HG03520 (cell line): ENCODE data around the gene RHBDL2.
"Not testable (repeated sequence)": the region's sequence is repeated elsewhere in the genome, so short reads cannot be mapped to it uniquely, and the experiment has no call there.

Experiments
- ATAC-seq: cut with Tn5 transposase; IDR thresholded peaks from one replicate; pipeline ENCODE4 v1.9.1; 2021; ENCODE audit warnings: mild to moderate bottlenecking, moderate library complexity; ENCODE audit not compliant: unreplicated experiment

RHBDL2 gene

DNA sequence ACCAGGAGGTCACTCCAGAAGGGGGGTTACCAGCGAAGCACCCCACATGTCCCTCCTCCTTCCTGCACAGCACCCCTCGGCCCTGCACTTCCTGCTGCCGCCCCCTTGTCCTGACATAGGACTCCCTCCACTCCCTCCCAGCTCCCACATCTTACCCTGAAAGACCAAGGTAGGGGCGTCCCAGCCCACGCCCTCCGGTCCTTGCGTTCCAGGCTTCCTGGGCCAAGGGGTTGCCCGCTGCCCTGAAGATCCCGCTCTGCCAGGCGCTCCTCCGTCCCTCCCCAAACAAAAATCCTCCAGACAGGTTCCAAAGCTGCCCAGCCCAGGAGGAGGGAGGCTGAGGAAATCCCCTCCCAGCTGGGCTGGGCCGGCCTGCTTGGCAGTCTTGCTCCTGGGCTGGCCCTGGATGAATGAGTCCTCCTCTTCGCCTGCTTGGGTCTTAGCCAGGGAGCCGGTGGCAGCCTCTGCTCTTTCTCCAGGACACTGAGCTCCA, at the start of gene RHBDL2:
Gene RHBDL2 (minus strand): TSS at position 304 of the 493 bp plus-strand sequence. CDS start 22,618 bp downstream, outside the sequence.
- ATAC-seq = no peak

DNA sequence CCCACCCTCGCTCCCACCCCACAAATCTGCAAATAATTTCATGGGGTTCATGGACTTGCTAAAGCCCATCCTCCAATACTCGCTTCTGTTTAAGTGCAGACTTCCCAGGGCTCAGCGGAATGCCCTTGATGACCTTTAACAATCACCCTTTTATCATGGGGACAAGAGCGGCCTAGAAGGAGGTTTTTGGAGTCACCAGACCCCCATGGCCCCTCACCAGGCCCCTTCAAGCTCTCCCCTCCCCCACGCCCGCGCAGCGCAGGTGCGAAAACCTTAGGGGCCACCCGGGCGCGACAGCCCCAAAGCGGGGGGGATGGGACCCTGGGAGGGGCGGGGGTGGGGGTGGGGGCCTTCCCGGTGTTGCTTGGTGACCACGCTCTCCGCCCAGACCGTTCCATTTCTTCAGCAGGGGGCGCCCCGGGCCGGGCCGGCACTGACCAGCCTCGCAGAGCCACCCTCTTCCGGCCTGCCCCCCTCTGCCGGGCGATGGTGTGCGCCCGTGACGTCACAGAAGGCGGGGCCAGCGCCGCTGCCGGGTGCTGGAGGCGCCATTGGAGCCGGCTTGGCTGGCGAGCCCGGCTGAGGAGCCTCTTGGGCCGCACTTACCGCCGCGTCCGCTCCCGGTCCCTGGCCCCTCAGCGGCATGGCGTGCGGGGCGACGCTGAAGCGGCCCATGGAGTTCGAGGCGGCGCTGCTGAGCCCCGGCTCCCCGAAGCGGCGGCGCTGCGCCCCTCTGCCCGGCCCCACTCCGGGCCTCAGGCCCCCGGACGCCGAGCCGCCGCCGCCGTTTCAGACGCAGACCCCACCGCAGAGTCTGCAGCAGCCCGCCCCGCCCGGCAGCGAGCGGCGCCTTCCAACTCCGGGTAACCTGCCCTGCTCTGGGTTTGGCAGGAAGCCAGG, 49.4 kb upstream of the RHBDL2 start, which contains the start of gene AKIRIN1:
Gene AKIRIN1 (plus strand): TSS at position 539 of the 900 bp plus-strand sequence. CDS start 105 bp downstream, at position 644.
- peak; percentile 92 for ATAC-seq

DNA sequence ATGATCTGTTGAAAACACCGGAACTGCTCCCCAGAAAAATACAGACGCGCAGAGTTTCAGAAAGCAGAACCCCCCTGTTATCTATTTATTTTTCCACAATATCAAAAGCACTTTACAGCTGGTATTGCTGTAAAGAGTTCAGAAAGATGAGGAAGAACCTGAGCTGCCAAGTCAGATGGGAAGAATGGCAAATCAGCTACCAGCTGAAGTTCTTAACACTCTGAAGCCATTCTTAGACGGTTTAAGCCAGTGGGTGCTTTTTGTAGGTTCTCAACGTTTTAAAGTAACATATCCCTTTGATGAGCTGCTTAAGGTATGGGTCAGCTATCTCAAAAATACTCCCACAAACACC, 48.7 kb upstream of the RHBDL2 start:
- no peak for ATAC-seq

DNA sequence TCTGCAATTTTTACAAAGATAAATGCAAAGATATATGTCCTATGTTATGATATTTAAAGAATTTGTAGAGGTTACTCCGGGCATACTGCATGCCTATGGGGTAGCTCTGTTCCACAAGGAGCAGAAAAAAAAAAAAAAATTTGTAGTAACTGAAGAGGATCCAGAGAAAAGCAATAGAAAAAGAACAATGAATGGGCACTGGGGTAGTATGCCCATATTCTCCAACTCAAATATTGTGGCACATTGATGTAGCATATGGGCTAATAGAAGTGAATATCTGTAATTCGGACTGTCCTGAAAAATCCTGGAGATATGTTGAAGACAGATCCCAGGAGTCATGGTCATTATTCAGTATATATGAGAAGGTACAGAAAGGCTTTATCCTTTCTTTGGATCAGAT, 48.3 kb upstream of the RHBDL2 start:
- ATAC-seq = no peak

DNA sequence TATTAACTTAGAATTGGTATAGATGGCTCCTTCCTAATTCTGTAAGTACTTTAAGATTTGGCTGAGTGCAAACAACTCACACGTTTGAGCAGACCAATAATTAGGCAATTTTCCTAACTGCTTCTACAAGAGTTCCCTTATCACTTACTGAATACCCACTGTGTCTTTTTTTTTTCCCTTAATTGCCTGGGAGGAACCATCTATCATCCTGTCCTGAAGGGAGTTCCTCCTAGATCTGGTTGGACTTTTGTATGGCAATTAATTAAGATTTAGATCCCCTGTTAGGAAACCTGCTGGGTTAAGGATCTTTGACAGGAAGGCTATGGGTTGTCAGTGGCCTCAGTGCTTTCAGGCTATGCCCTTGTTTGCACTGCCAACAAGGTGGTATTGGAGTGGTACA, 37.8 kb upstream of the RHBDL2 start:
- ATAC-seq = not testable (repeated sequence)

GRCh38 chr1:38978245-38978542, 36.6 kb upstream of the RHBDL2 start:
- ATAC-seq = not testable (repeated sequence)

GRCh38 chr1:38977399-38978244, 36.0 kb upstream of the RHBDL2 start:
- ATAC-seq = not testable (repeated sequence)

DNA sequence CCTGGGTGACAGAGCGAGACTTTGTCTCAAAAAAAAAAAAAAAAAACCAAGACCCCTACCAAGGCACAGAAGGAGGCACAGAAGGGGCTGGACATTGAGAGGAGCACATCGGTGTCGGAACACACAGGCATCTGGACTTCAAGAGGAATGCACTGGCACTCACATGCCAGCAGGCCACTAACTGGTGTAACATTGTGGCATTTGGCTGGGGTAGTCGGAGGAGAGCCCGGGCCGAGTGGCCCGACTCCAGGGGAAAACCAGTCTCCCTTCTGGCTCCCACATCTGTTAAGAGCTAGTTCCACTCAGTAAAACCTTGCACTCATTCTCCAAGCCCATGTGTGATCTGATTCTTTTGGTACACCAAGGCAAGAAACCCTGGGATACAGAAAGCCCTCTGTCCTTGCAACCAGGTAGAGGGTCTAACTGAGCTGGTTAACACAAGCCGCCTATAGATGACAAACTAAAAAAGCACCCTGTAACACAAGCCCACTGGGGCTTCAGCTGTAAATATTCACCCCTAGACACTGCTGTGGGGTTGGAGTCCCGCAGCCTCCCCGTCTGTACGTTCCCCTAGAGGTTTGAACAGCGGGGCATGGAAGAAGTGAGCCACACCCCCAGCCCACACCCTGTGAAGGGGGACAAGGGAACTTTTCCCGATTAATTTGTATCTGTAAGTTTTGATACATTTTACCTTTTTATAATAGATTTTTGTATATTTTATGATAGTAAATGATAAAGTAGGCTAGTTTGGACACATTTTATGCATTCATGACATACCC, 32.2 kb upstream of the RHBDL2 start:
- ATAC-seq = no peak

DNA sequence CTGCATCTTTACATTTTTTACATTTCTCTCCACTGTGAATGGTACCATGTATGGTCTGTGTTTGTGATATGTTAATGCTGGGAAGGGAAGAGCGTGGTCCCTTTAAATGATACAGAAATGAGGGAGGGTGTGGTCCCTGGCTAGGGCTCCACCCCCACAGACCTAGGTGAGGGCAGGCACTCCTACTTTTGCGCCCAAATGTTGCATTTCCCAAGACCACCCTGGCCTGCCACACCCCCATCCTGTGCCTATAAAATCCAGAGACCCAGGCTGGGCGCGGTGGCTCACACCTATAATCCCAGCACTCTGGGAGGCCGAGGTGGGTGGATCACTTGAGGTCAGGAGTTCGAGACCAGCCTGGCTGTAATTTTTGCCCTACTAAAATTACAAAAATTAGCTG, 31.5 kb upstream of the RHBDL2 start:
- not testable (repeated sequence) for ATAC-seq

DNA sequence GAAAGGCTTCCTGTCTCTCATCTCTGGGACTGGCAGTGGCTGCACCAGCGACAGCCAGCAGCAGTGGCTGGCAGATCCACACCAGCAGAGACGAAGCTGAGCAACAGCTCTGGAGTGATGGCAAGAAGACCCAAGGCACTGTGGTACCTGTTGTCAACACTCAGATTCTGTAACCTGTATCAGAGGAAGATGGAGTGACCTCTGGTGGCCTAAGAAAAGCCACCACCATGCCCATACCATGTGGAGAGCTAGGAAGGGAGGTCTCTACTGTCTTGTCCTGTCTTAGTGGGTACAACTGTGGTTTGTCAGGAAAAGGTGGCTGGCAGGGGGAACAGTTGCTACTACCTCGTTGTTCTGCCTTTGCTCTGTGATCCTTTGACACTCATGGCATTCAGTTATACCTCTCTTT, 22.5 kb upstream of the RHBDL2 start:
- no peak for ATAC-seq

DNA sequence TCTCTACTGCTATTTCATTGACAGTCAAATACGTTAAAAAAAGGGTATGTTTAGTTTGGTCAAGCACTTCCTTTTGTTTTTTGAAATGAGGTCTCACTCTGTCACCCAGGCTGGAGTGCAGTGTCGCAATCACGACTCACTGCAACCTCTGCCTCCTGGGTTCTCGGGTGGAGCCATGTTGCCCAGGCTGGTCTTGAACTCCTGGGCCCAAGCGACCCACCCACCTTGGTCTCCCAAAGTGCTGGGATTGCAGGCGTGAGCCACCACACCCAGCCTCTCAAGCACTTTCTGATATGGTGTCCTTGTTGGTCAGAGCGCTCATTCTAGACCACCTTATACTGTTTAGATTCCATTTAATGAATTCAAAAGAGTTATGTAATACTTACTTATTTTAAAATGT, 20.9 kb upstream of the RHBDL2 start:
- no peak for ATAC-seq

GRCh38 chr1:38962113-38962512, 20.5 kb upstream of the RHBDL2 start:
- no peak for ATAC-seq

GRCh38 chr1:38958967-38959366, 17.3 kb upstream of the RHBDL2 start:
- ATAC-seq = no peak

- ATAC-seq = no peak
Observed at GRCh38 chr1:38953433-38953860, 11.8 kb upstream of the RHBDL2 start.

DNA sequence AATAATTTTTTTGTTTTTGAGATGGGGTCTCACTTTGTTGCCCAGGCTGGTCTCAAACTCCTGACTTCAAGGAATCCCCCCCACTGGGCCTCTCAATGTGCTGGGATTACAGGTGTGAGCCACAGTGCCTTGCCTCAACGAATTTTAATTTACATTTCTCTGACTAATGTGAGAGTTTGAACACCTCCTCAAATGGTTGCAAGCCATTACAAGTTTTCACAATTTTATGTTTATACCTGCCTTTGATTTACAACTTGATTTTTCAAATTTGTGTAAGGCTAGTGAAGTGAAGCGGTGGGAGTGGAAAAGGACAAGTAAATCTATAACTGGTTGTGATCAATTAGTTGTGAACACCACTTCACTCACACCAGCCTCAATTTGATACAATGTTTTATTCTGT, 8.9 kb upstream of the RHBDL2 start:
- ATAC-seq = no peak

- no peak for ATAC-seq
Observed at GRCh38 chr1:38944547-38944946, 2.9 kb upstream of the RHBDL2 start.

DNA sequence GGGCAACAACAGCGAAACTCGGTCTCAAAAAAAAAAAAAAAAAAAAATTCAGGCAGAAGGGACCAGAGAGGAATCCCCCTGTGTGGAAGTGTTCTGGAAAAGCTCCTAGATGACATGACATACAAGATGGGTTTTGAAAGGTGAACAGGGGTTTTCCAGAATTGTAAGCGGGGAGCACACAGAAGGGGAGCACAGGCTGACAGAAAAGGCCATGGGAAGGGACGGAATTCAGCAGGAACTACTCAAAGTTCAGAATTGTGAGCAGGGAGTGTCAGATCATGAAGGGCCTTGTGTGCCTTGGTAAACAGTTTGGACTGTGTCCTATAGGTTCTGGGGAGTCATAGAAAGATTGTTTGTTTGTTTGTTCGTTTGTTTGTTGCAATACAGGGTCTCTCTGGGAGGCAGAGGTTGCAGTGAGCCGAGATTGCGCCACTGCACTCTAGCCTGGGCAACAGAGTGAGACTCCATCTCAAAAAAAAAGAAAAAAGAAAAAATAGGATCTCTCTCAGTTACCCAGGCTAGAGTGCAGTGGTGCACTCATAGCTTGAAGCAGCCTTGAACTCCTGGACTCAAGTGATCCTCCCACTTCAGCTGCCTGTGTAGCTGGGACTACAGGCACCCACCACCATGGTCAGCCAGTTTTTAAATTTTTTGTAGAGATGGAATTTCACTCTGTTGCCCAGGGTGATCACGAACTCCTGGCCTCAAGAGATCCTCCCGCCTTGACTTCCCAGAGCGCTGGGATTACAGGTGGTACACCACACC, 1.2 kb upstream of the RHBDL2 start:
- ATAC-seq = no peak

GRCh38 chr1:38941093-38941492, 537 bp downstream of the RHBDL2 start:
- ATAC-seq = no peak

DNA sequence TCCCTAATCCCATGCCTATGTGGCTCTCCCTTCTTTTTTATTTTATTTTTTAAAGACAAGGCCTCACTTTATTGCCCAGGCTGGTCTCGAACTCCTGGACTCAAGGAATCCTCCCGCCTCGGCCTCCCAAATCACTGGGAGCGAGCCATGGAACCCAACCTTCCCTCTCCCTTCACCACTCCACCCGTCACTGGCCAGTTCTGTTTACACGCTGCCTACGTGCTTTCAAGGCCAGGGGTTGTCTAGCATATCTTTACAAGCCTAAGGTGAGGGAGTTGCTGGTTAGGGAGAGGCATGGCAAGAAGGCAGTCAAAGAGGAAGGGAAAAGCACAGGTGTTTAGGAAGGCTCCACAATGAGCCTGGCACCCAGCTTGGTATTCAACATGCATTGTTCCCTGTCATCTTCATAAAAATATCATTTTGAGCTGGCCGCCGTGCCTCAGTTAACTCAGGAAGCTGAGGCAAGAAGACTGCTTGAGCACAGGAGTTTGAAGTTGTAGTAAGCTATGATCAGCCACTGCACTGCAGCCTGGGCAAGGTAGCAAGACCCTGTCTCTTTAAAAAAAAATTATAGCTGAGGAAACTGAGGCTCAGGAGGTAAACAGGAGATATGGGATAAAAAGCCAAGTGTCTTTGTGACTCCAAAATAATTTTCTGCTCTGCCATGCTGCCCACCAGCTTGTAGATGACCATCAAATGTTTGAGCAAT, 1.1 kb downstream of the RHBDL2 start:
- ATAC-seq = no peak
